ENCODE data around the gene MROH7.

The MROH7 gene

GRCh38 chr1:54686155-54686554 lies 44.6 kb downstream of the MROH7 start:
- TF ChIP-seq CTCF (conservative IDR thresholded peaks at IDR 0.05) = no peak
- no peak overlapping the region for H3K27ac ChIP-seq

GRCh38 chr1:54694771-54695170 lies 53.2 kb downstream of the MROH7 start:
- no peak overlapping the region for H3K27ac ChIP-seq
- no peak for TF ChIP-seq CTCF (conservative IDR thresholded peaks at IDR 0.05)

- TF ChIP-seq CTCF (conservative IDR thresholded peaks at IDR 0.05) = no peak
Measured at GRCh38 chr1:54695221-54695620, 53.6 kb downstream of the MROH7 start.

GRCh38 chr1:54695764-54696163 lies 54.2 kb downstream of the MROH7 start:
- H3K27ac ChIP-seq = no peak overlapping the region
- TF ChIP-seq CTCF (conservative IDR thresholded peaks at IDR 0.05) = no peak

More at GRCh38 chr1:54695221-54695620, 53.6 kb downstream of the MROH7 start:
- H3K27ac ChIP-seq = no peak overlapping the region

- H3K27ac ChIP-seq = no peak overlapping the region
- no peak for TF ChIP-seq CTCF (conservative IDR thresholded peaks at IDR 0.05)
Measured at GRCh38 chr1:54696262-54696661, 54.7 kb downstream of the MROH7 start.

GRCh38 chr1:54697896-54698295 lies 56.3 kb downstream of the MROH7 start:
- no peak overlapping the region for H3K27ac ChIP-seq
- TF ChIP-seq CTCF (conservative IDR thresholded peaks at IDR 0.05) = no peak

GRCh38 chr1:54698346-54698745 lies 56.8 kb downstream of the MROH7 start:
- no peak for TF ChIP-seq CTCF (conservative IDR thresholded peaks at IDR 0.05)
- H3K27ac ChIP-seq = no peak overlapping the region

Measured in VCaP (cell line).